SK-N-SH treated with all-trans-retinoic acid at 6 μM for 48 hours (cell line): ENCODE measurements around the gene C4orf51.

Experiments
- ATAC-seq: fragments of 200-7000 bp; cut with Tn5 transposase; 3 replicates; pipeline ENCODE4 v1.9.1; 2020; ENCODE audit warnings: mild to moderate bottlenecking, moderate library complexity
- ARNTL ChIP-seq: fragments of 450-650 bp; formaldehyde crosslinking; IDR thresholded peaks from 2 replicates; pipeline ENCODE4 v1.5.0; 2020; ENCODE audit warnings: low read depth, mild to moderate bottlenecking, moderate library complexity, borderline replicate concordance
- BACH2 ChIP-seq: fragments of 250-450 bp; sonication (Bioruptor Pico); IDR thresholded peaks from 2 replicates; pipeline ENCODE4 v1.9.0; 2021; ENCODE audit warnings: mild to moderate bottlenecking, borderline replicate concordance
- CSDC2 ChIP-seq: fragments of 250-450 bp; sonication (Bioruptor Pico); IDR thresholded peaks from 2 replicates; pipeline ENCODE4 v1.5.0; 2020; ENCODE audit warnings: mild to moderate bottlenecking, moderate library complexity
- ESRRG ChIP-seq: fragments of 250-450 bp; sonication (Bioruptor Pico); IDR thresholded peaks from 2 replicates; pipeline ENCODE4 v1.6.1; 2021; ENCODE audit warnings: mild to moderate bottlenecking
- GLIS3 ChIP-seq: fragments of 250-450 bp; sonication (Bioruptor Pico); IDR thresholded peaks from 2 replicates; pipeline ENCODE4 v1.5.0; 2020; ENCODE audit warnings: mild to moderate bottlenecking, moderate library complexity
- OSR1 ChIP-seq: fragments of 250-450 bp; sonication (Bioruptor Pico); IDR thresholded peaks from 2 replicates; pipeline ENCODE4 v1.8.0; 2022; ENCODE audit warnings: moderate library complexity, mild to moderate bottlenecking, inconsistent platforms
- PPARA ChIP-seq: fragments of 250-450 bp; sonication (Bioruptor Pico); IDR thresholded peaks from 2 replicates; pipeline ENCODE4 v1.5.0; 2020; ENCODE audit warnings: mild to moderate bottlenecking, borderline replicate concordance
- SNAI2 ChIP-seq: fragments of 250-450 bp; sonication (Bioruptor Pico); IDR thresholded peaks from 2 replicates; pipeline ENCODE4 v1.5.0; 2020; ENCODE audit warnings: mild to moderate bottlenecking, moderate library complexity
- TCF4 ChIP-seq: fragments of 250-450 bp; sonication (Bioruptor Pico); IDR thresholded peaks from 2 replicates; pipeline ENCODE4 v1.8.0; 2021; ENCODE audit warnings: mild to moderate bottlenecking, moderate library complexity, borderline replicate concordance
- TOX ChIP-seq: fragments of 250-450 bp; sonication (Bioruptor Pico); IDR thresholded peaks from 2 replicates; pipeline ENCODE4 v1.8.0; 2021; ENCODE audit warnings: mild to moderate bottlenecking, moderate library complexity, borderline replicate concordance
- ZC3H10 ChIP-seq: fragments of 250-450 bp; sonication (Bioruptor Pico); IDR thresholded peaks from 2 replicates; pipeline ENCODE4 v1.5.1; 2021; ENCODE audit warnings: mild to moderate bottlenecking, moderate library complexity
- ZFP3 ChIP-seq: fragments of 250-450 bp; sonication (Bioruptor Pico); IDR thresholded peaks from 2 replicates; pipeline ENCODE4 v1.5.0; 2020; ENCODE audit warnings: mild to moderate bottlenecking, moderate library complexity
- ZFP30 ChIP-seq: fragments of 450-650 bp; formaldehyde crosslinking; IDR thresholded peaks from 2 replicates; pipeline ENCODE4 v1.5.0; 2022; ENCODE audit warnings: mild to moderate bottlenecking, moderate library complexity
- ZNF565 ChIP-seq: fragments of 450-650 bp; formaldehyde crosslinking; conservative IDR thresholded peaks from 2 replicates; pipeline ENCODE4 v1.5.0; 2020; ENCODE audit warnings: low read depth, mild to moderate bottlenecking, moderate library complexity
- ZNF70 ChIP-seq: fragments of 450-650 bp; formaldehyde crosslinking; IDR thresholded peaks from 2 replicates; pipeline ENCODE4 v1.5.0; 2020; ENCODE audit warnings: mild to moderate bottlenecking, moderate library complexity
- ZNF8 ChIP-seq: fragments of 450-650 bp; formaldehyde crosslinking; IDR thresholded peaks from 2 replicates; pipeline ENCODE4 v1.5.0; 2020; ENCODE audit warnings: mild to moderate bottlenecking, moderate library complexity
- TF ChIP-seq, protein P1 (sequence below): fragments of 250-450 bp; sonication (Bioruptor Pico); IDR thresholded peaks from 2 replicates; pipeline ENCODE4 v1.8.0; 2021; ENCODE audit warnings: low read depth, mild to moderate bottlenecking, moderate library complexity, borderline replicate concordance
- TF ChIP-seq, protein P2 (sequence below): fragments of 250-450 bp; sonication (Bioruptor Pico); IDR thresholded peaks from 2 replicates; pipeline ENCODE4 v1.5.1; 2021; ENCODE audit warnings: mild to moderate bottlenecking, moderate library complexity
- TF ChIP-seq, protein P3 (sequence below): fragments of 250-450 bp; sonication (Bioruptor Pico); IDR thresholded peaks from 2 replicates; pipeline ENCODE4 v1.8.0; 2020; ENCODE audit warnings: mild to moderate bottlenecking, moderate library complexity, borderline replicate concordance
- TF ChIP-seq, protein P4 (sequence below): fragments of 250-450 bp; sonication (Bioruptor Pico); IDR thresholded peaks from 2 replicates; pipeline ENCODE4 v1.5.1; 2020; ENCODE audit warnings: low read depth, mild to moderate bottlenecking, moderate library complexity

Gene C4orf51

DNA sequence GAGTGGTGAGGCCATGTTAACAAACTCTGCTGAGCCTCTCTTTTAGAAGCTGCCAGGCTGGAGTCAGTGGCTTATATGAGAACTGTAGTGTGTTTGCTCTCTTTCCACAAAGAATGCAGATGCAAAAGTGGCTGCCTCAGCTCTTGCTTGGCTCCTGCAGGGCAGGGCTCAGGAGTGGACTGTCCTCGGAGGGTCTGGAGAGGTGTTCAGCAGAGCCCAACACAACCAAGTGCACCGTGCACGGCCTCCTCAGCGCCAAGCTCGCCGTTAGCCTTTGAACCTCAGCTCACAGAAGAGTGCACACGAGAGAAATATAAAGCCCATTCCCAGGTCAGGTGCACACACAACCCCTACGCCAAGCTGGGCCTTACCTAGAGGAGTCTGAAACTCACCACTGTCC is 82.8 kb downstream of the C4orf51 start:
- TF ChIP-seq ZNF70 (CRISPR knock-in tag) (no peak), ZC3H10 (CRISPR knock-in tag) (no peak), ZNF565 (CRISPR knock-in tag) (no peak), ZNF8 (CRISPR knock-in tag) (no peak), PPARA (CRISPR knock-in tag) (no peak), TOX (CRISPR knock-in tag) (no peak), ZFP30 (no peak), TCF4 (CRISPR knock-in tag) (no peak), BACH2 (CRISPR knock-in tag) (no peak), ZFP3 (CRISPR knock-in tag) (no peak), CSDC2 (CRISPR knock-in tag) (no peak), ESRRG (CRISPR knock-in tag) (no peak), GLIS3 (CRISPR knock-in tag) (no peak), SNAI2 (CRISPR knock-in tag) (no peak), OSR1 (CRISPR knock-in tag) (no peak), ARNTL (CRISPR knock-in tag) (no peak)
- TF ChIP-seq, protein P1, sequence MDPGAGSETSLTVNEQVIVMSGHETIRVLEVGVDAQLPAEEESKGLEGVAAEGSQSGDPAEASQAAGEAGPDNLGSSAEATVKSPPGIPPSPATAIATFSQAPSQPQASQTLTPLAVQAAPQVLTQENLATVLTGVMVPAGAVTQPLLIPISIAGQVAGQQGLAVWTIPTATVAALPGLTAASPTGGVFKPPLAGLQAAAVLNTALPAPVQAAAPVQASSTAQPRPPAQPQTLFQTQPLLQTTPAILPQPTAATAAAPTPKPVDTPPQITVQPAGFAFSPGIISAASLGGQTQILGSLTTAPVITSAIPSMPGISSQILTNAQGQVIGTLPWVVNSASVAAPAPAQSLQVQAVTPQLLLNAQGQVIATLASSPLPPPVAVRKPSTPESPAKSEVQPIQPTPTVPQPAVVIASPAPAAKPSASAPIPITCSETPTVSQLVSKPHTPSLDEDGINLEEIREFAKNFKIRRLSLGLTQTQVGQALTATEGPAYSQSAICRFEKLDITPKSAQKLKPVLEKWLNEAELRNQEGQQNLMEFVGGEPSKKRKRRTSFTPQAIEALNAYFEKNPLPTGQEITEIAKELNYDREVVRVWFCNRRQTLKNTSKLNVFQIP, result no peak
- TF ChIP-seq, protein P2, sequence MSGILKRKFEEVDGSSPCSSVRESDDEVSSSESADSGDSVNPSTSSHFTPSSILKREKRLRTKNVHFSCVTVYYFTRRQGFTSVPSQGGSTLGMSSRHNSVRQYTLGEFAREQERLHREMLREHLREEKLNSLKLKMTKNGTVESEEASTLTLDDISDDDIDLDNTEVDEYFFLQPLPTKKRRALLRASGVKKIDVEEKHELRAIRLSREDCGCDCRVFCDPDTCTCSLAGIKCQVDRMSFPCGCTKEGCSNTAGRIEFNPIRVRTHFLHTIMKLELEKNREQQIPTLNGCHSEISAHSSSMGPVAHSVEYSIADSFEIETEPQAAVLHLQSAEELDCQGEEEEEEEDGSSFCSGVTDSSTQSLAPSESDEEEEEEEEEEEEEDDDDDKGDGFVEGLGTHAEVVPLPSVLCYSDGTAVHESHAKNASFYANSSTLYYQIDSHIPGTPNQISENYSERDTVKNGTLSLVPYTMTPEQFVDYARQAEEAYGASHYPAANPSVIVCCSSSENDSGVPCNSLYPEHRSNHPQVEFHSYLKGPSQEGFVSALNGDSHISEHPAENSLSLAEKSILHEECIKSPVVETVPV (CRISPR knock-in tag), result no peak
- TF ChIP-seq, protein P3, sequence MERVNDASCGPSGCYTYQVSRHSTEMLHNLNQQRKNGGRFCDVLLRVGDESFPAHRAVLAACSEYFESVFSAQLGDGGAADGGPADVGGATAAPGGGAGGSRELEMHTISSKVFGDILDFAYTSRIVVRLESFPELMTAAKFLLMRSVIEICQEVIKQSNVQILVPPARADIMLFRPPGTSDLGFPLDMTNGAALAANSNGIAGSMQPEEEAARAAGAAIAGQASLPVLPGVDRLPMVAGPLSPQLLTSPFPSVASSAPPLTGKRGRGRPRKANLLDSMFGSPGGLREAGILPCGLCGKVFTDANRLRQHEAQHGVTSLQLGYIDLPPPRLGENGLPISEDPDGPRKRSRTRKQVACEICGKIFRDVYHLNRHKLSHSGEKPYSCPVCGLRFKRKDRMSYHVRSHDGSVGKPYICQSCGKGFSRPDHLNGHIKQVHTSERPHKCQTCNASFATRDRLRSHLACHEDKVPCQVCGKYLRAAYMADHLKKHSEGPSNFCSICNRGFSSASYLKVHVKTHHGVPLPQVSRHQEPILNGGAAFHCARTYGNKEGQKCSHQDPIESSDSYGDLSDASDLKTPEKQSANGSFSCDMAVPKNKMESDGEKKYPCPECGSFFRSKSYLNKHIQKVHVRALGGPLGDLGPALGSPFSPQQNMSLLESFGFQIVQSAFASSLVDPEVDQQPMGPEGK (CRISPR knock-in tag), result no peak
- TF ChIP-seq, all 23 proteins: peak for 0
- ATAC-seq, result no peak; the same call in 2 of the 3 replicates

DNA sequence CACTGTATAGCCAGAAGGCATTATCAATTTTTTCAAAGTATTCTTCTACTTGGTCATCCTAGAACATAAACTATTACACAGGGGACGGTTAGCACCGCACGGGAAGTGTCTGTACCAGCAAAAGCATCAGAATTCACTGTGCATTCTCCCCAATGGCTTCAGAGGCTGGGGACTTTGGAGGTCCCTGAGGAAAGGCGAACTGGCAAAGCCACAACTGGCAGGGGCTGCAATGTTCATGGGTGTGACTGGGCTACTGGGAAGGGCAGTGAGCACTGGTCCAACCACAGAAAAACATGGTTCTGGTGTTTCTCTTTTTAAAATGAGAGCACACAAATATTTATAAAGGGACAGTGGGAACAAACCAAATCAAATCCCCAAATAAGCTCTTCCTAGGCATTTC is 83.5 kb downstream of the C4orf51 start:
- no peak for ATAC-seq
- no peak for TF ChIP-seq BACH2 (CRISPR knock-in tag)
- TF ChIP-seq, protein P4, sequence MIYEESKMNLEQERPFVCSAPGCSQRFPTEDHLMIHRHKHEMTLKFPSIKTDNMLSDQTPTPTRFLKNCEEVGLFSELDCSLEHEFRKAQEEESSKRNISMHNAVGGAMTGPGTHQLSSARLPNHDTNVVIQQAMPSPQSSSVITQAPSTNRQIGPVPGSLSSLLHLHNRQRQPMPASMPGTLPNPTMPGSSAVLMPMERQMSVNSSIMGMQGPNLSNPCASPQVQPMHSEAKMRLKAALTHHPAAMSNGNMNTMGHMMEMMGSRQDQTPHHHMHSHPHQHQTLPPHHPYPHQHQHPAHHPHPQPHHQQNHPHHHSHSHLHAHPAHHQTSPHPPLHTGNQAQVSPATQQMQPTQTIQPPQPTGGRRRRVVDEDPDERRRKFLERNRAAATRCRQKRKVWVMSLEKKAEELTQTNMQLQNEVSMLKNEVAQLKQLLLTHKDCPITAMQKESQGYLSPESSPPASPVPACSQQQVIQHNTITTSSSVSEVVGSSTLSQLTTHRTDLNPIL (CRISPR knock-in tag), result no peak
- TF ChIP-seq ZNF565 (CRISPR knock-in tag), result no peak
- TF ChIP-seq, protein P2 (CRISPR knock-in tag), result no peak
- no peak for TF ChIP-seq ZC3H10 (CRISPR knock-in tag)

DNA sequence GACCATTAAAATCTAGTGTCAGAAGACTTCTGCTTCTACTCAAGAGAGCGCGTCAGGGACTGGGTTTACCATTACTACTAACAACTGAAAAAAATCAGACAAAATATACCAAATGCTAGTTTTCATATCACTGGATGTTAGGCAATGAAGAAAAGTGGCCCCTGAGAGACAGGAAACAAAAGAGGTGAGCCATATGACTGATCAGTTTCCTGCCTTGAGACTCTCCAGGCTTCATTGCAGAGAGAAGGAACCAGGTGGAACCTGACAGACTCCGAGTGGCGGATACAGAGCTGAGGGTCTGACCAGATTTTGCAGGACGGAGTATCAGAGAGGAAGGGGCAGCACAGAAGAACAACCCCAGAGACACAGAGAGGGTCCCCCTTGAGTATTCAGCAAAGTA is 86.3 kb downstream of the C4orf51 start:
- no peak for ATAC-seq
- TF ChIP-seq, protein P1, result no peak
- TF ChIP-seq, all 23 proteins: peak for 0
